IMR-90 (cell line): ENCODE measurements around the gene IQCE. TPM values are rescaled to one million over a fixed set of nuclear protein-coding genes. Genes with fewer than 3 reads are reported as not detected.

Experiments used
- ATAC-seq: fragments of 200-7000 bp; cut with Tn5 transposase; 2 replicates; pipeline ENCODE4 v1.9.1; 2020; ENCODE audit warnings: low read depth, mild to moderate bottlenecking, moderate library complexity
- BruUV-seq: library from RNA; stranded (reverse); fragments of 400-500 nt; replicated peaks from 2 replicates; lab custom pipeline; 2021; lab: Mats Ljungman, UMichigan
- CTCF ChIA-PET: fragments of 300-600 bp; formaldehyde crosslinking; extraction: SDS; loops from one replicate; lab custom pipeline; 2021; ENCODE audit warnings: antibody characterized with exemption; lab: Yijun Ruan, JAX
- POLR2A ChIA-PET: fragments of 300-600 bp; sonication (Branson Sonifier 250); formaldehyde crosslinking; loops from one replicate; lab custom pipeline; 2022; ENCODE audit warnings: antibody characterized with exemption; ENCODE audit not compliant: unreplicated experiment; lab: Charles Lee
- DNase-seq: peaks from one replicate; pipeline ENCODE4 v3.0.0; 2013
- H2AFZ ChIP-seq: replicated peaks from 2 replicates; pipeline ENCODE3; 2013; ENCODE audit warnings: low read length, mild to moderate bottlenecking; ENCODE audit not compliant: poor library complexity
- H2AK5ac ChIP-seq: 2 replicates; pipeline ENCODE4 v1.6.1; 2013; ENCODE audit warnings: low read depth, low read length, inconsistent platforms
- H2AK9ac ChIP-seq: replicated peaks from 2 replicates; pipeline ENCODE3; 2013; ENCODE audit warnings: mild to moderate bottlenecking, low read depth, low read length, moderate library complexity; ENCODE audit not compliant: poor library complexity
- H2BK120ac ChIP-seq: 2 replicates; pipeline ENCODE4 v1.6.1; 2013; ENCODE audit warnings: low read depth, low read length, inconsistent platforms
- H2BK15ac ChIP-seq: 3 replicates; pipeline ENCODE4 v1.6.1; 2013; ENCODE audit warnings: low read depth, low read length, inconsistent platforms
- H2BK20ac ChIP-seq: 2 replicates; pipeline ENCODE4 v1.6.1; 2013; ENCODE audit warnings: low read depth, mild to moderate bottlenecking, inconsistent platforms, low read length, moderate library complexity
- H2BK5ac ChIP-seq: 2 replicates; pipeline ENCODE4 v1.6.1; 2013; ENCODE audit warnings: mild to moderate bottlenecking, low read depth, low read length, inconsistent platforms; ENCODE audit not compliant: poor library complexity, severe bottlenecking
- H3K14ac ChIP-seq: replicated peaks from 2 replicates; pipeline ENCODE4 v1.6.1; 2013; ENCODE audit warnings: low read depth, low read length, inconsistent platforms
- H3K18ac ChIP-seq: 2 replicates; pipeline ENCODE4 v1.6.1; 2013; ENCODE audit warnings: low read depth, low read length, control low read depth
- H3K23ac ChIP-seq: 2 replicates; pipeline ENCODE4 v1.6.1; 2013; ENCODE audit warnings: low read depth, low read length, inconsistent platforms
- H3K27ac ChIP-seq: 2 replicates; pipeline ENCODE4 v1.5.1; 2013; ENCODE audit warnings: mild to moderate bottlenecking, control low read depth, low read length; ENCODE audit not compliant: insufficient read depth
- H3K27me3 ChIP-seq: 2 replicates; pipeline ENCODE4 v1.6.1; 2013; ENCODE audit warnings: low read length; ENCODE audit not compliant: control insufficient read depth, insufficient read depth
- H3K36me3 ChIP-seq: 2 replicates; pipeline ENCODE4 v1.6.1; 2013; ENCODE audit warnings: low read length, mixed read lengths; ENCODE audit not compliant: control insufficient read depth, insufficient read depth
- H3K4ac ChIP-seq: 2 replicates; pipeline ENCODE4 v1.6.1; 2013; ENCODE audit warnings: low read depth, low read length, inconsistent platforms
- H3K4me1 ChIP-seq: 2 replicates; pipeline ENCODE4 v1.6.1; 2013; ENCODE audit warnings: low read length, mixed read lengths; ENCODE audit not compliant: control insufficient read depth, insufficient read depth
- H3K4me2 ChIP-seq: 2 replicates; pipeline ENCODE4 v1.6.1; 2013; ENCODE audit warnings: low read depth, mild to moderate bottlenecking, control low read depth, low read length, moderate library complexity
- H3K4me3 ChIP-seq: 2 replicates; pipeline ENCODE4 v1.5.1; 2013; ENCODE audit warnings: low read depth, mild to moderate bottlenecking, control low read depth, low read length, moderate library complexity; ENCODE audit not compliant: insufficient read depth
- H3K56ac ChIP-seq: 2 replicates; pipeline ENCODE4 v1.6.1; 2013; ENCODE audit warnings: low read length, inconsistent platforms; ENCODE audit not compliant: insufficient read depth; ENCODE audit errors: extremely low read depth
- H3K79me1 ChIP-seq, 2 experiments: 2 replicates each; pipeline ENCODE4 v1.6.1; 2013; ENCODE audit warnings: low read length in 2 of 2, inconsistent platforms in 1 of 2, low read depth in 1 of 2
- H3K9ac ChIP-seq: 2 replicates; pipeline ENCODE4 v1.6.1; 2013; ENCODE audit warnings: low read depth, low read length, control low read depth
- H3K9me1 ChIP-seq: 2 replicates; pipeline ENCODE4 v1.6.1; 2013; ENCODE audit warnings: low read length, inconsistent platforms; ENCODE audit not compliant: insufficient read depth
- H3K9me3 ChIP-seq: 2 replicates; pipeline ENCODE4 v1.6.1; 2013; ENCODE audit warnings: low read length; ENCODE audit not compliant: control insufficient read depth, insufficient read depth
- H4K20me1 ChIP-seq: 2 replicates; pipeline ENCODE4 v1.6.1; 2013; ENCODE audit warnings: low read length, inconsistent platforms; ENCODE audit not compliant: insufficient read depth
- H4K5ac ChIP-seq: 2 replicates; pipeline ENCODE4 v1.6.1; 2013; ENCODE audit warnings: mild to moderate bottlenecking, low read depth, low read length, control low read depth
- H4K8ac ChIP-seq, 2 experiments: 2 replicates each; pipeline ENCODE4 v1.6.1; 2013; ENCODE audit warnings: low read depth in 2 of 2, low read length in 2 of 2, control low read depth in 1 of 2, inconsistent platforms in 1 of 2
- H4K91ac ChIP-seq: 2 replicates; pipeline ENCODE4 v1.6.1; 2013; ENCODE audit warnings: low read depth, low read length, inconsistent platforms; ENCODE audit not compliant: insufficient read depth
- BHLHE40 ChIP-seq: fragments of 150-350 bp; IDR thresholded peaks from 2 replicates; pipeline ENCODE4 v1.6.1; 2016; ENCODE audit warnings: mild to moderate bottlenecking, low read depth, low read length
- CEBPB ChIP-seq: IDR thresholded peaks from 2 replicates; pipeline ENCODE4 v1.6.1; 2012; ENCODE audit warnings: low read depth, low read length, improper control_type of control experiment
- CHD1 ChIP-seq: IDR thresholded peaks from 2 replicates; pipeline ENCODE4 v1.6.1; 2012; ENCODE audit warnings: low read depth, low read length, improper control_type of control experiment
- CTCF ChIP-seq: conservative IDR thresholded peaks from 2 replicates; pipeline ENCODE4 v1.5.1; 2012; ENCODE audit warnings: mild to moderate bottlenecking, low read depth, low read length, improper control_type of control experiment
- ELK1 ChIP-seq: fragments of 150-350 bp; IDR thresholded peaks from 2 replicates; pipeline ENCODE4 v1.6.1; 2016; ENCODE audit warnings: low read depth, mild to moderate bottlenecking, low read length, moderate library complexity, borderline replicate concordance
- FOS ChIP-seq: fragments of 150-350 bp; IDR thresholded peaks from 2 replicates; pipeline ENCODE4 v1.6.1; 2016; ENCODE audit warnings: low read depth, low read length
- MAFK ChIP-seq: IDR thresholded peaks from 2 replicates; pipeline ENCODE4 v1.6.1; 2012; ENCODE audit warnings: low read depth, low read length, improper control_type of control experiment
- MAZ ChIP-seq: IDR thresholded peaks from 2 replicates; pipeline ENCODE4 v1.6.1; 2012; ENCODE audit warnings: low read depth, mild to moderate bottlenecking, low read length, improper control_type of control experiment, moderate library complexity, borderline replicate concordance
- MXI1 ChIP-seq: IDR thresholded peaks from 2 replicates; pipeline ENCODE4 v1.6.1; 2012; ENCODE audit warnings: low read depth, mild to moderate bottlenecking, low read length, moderate library complexity, borderline replicate concordance
- NFE2L2 ChIP-seq: fragments of 150-350 bp; IDR thresholded peaks from 2 replicates; pipeline ENCODE4 v1.6.1; 2016; ENCODE audit warnings: low read depth, mild to moderate bottlenecking, low read length
- POLR2A ChIP-seq: IDR thresholded peaks from 2 replicates; pipeline ENCODE4 v1.6.1; 2012; ENCODE audit warnings: mild to moderate bottlenecking, low read depth, low read length
- RAD21 ChIP-seq: IDR thresholded peaks from 2 replicates; pipeline ENCODE4 v1.6.1; 2012; ENCODE audit warnings: low read length, improper control_type of control experiment
- RCOR1 ChIP-seq: IDR thresholded peaks from 2 replicates; pipeline ENCODE4 v1.6.1; 2012; ENCODE audit warnings: mild to moderate bottlenecking, low read length, improper control_type of control experiment; ENCODE audit not compliant: insufficient replicate concordance
- RFX5 ChIP-seq: IDR thresholded peaks from 2 replicates; pipeline ENCODE4 v1.8.0; 2012; ENCODE audit warnings: low read depth, mild to moderate bottlenecking, low read length, moderate library complexity
- SMC3 ChIP-seq: fragments of 150-350 bp; IDR thresholded peaks from 2 replicates; pipeline ENCODE4 v1.6.1; 2016; ENCODE audit warnings: low read depth, mild to moderate bottlenecking, antibody characterized with exemption, low read length, moderate library complexity
- USF2 ChIP-seq: fragments of 150-350 bp; IDR thresholded peaks from 2 replicates; pipeline ENCODE4 v1.6.1; 2017; ENCODE audit warnings: mild to moderate bottlenecking, antibody characterized with exemption, low read length, low read depth
- WGBS, 2 experiments: methylation state at CpG; one replicate each; pipeline versions ENCODE4 v1.1.5 to v1.1.7; 2013; ENCODE audit warnings: missing lambda C conversion rate in 2 of 2; ENCODE audit not compliant: insufficient read length in 1 of 2; ENCODE audit errors: extremely low coverage in 2 of 2; 5-methylcytosine and 5-hydroxymethylcytosine counted together
- dilution Hi-C: fragments of 300-500 bp; cut with HindIII; formaldehyde crosslinking; loops from one replicate; pipeline ENCODE4 v1.14.3; 2018; ENCODE audit warnings: low sequenced_read_pairs; ENCODE audit not compliant: unreplicated experiment
- in situ Hi-C: fragments of 300-500 bp; cut with MboI; formaldehyde crosslinking; loops from 3 replicates; pipeline ENCODE4 v1.14.3; 2019; ENCODE audit warnings: low sequenced_read_pairs, inconsistent platforms, mixed read lengths
- intact Hi-C: fragments of 100-400 bp; cut with micrococcal nuclease; formaldehyde crosslinking; loops from 2 replicates; pipeline ENCODE4 v1.10.0; 2022
- polyA plus RNA-seq, 3 experiments: library from polyadenylated mRNA; depleted of rRNA; stranded (reverse); fragments of >200 nt; gene quantifications; 2 replicates each; pipeline ENCODE4 v1.2.3, GENCODE V29; 2012; ENCODE audit warnings: low replicate concordance in 1 of 3
- total RNA-seq: library from RNA; depleted of rRNA; stranded (reverse); fragments of >200 nt; gene quantifications from 2 replicates; pipeline ENCODE4 v1.2.3, GENCODE V29; 2012

Gene IQCE
- total and polyA plus RNA-seq, 2 of the 4 experiments (the other 2 are of a cell fraction): 5.0 to 6.3 TPM

- ATAC-seq: no peak
- H4K8ac ChIP-seq: no peak overlapping the region
- BruUV-seq: no TSS peak
- no peaks in the 10 kb centered on the region for H3K27me3 ChIP-seq
- TF ChIP-seq CTCF (no peak), SMC3 (no peak), CEBPB (no peak), RCOR1 (no peak), POLR2A (no peak), ELK1 (no peak), CHD1 (no peak), MXI1 (no peak), RFX5 (no peak), FOS (no peak), USF2 (no peak), RAD21 (no peak), BHLHE40 (no peak), MAZ (no peak), NFE2L2 (no peak), MAFK (no peak)
- no peak overlapping the region for H2AFZ ChIP-seq
- no peak overlapping the region for H3K27ac ChIP-seq
- H3K9me1 ChIP-seq: no peaks in the 10 kb centered on the region
- no peaks in the 10 kb centered on the region for H3K79me1 ChIP-seq
- no peak overlapping the region for H3K18ac ChIP-seq
- no peak overlapping the region for H4K91ac ChIP-seq
- dilution Hi-C loops: no loop called here
- H3K36me3 ChIP-seq: peaks cover 19% of the 10 kb centered on the region
- H3K4me1 ChIP-seq: no peaks in the 10 kb centered on the region
- no peak overlapping the region for H3K23ac ChIP-seq
- peak overlapping the region; percentile 15 for H2AK9ac ChIP-seq
- no peaks in the 10 kb centered on the region for H4K20me1 ChIP-seq
- ChIA-PET POLR2A (no interaction called here), CTCF (interaction anchor here (1.4 kb wide), 1 partner anchor 134 kb away, joined by 3 read pairs; no protein-coding TSS in a partner anchor)
- no peak overlapping the region for H2BK15ac ChIP-seq
- DNase-seq: no peak
- 88% methylated on average over 14 of the region's 19 CpGs; no CpG with 5 or more reads in 1 of the 2 experiments for WGBS, 2 experiments
- H2BK20ac ChIP-seq: no peak overlapping the region
- no peaks in the 10 kb centered on the region for H3K9me3 ChIP-seq
- in situ Hi-C loops: no loop called here
- H3K56ac ChIP-seq: no peak overlapping the region
- H3K4me3 ChIP-seq: no peak overlapping the region
- intact Hi-C loops: no loop called here
- H3K4ac ChIP-seq: no peak overlapping the region
- no peak overlapping the region for H2AK5ac ChIP-seq
- H2BK5ac ChIP-seq: no peak overlapping the region
- no peak overlapping the region for H4K5ac ChIP-seq
- no peak overlapping the region for H2BK120ac ChIP-seq
- H3K14ac ChIP-seq: no peak overlapping the region
- no peak overlapping the region for H3K9ac ChIP-seq
- H3K4me2 ChIP-seq: no peak overlapping the region
Measured at GRCh38 chr7:2602406-2603043, 43.7 kb downstream of the IQCE start.
